ENCODE measurements around the gene HSPH1.
"Not testable (repeated sequence)": the region's sequence is repeated elsewhere in the genome, so short reads cannot be mapped to it uniquely, and the experiment has no call there.

Gene HSPH1

DNA sequence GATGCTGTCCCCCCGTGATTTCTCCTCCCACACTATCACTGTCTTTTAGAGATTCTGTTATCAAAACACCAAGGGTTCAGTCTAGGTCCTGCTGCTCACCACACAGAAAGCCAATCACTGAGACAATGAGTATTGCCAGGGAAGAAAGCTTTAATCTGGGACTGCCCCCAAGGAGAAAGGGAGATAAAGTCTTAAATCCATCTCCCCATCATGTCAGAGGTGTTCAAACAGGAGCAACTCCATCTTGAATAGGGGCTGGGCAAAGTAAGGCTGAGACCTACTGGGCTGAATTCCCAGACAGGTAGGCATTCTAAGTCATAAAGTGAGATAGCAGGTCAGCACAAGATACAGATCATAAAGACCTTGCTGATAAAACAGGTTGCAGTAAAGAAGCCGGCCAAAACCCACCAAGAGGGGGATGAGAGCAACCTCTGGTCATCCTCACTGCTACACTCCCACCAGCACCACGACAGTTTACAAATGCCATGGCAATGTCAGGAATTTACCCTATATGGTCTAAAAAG, 63.7 kb downstream of the HSPH1 start:
- DNase-seq (ENCODE audit: low read depth in 2 of 3, low spot score in 1 of 3) = not testable (repeated sequence)

GRCh38 chr13:31096654-31097302, 64.9 kb downstream of the HSPH1 start:
- DNase-seq (ENCODE audit: low read depth in 2 of 3, low spot score in 1 of 3) = no peak

- DNase-seq (ENCODE audit: low read depth in 2 of 3, low spot score in 1 of 3) = no peak
Measured at GRCh38 chr13:31094331-31095015, 67.2 kb downstream of the HSPH1 start.

GRCh38 chr13:31093145-31093885, 68.4 kb downstream of the HSPH1 start:
- DNase-seq (ENCODE audit: low read depth in 2 of 3, low spot score in 1 of 3) = no peak

DNA sequence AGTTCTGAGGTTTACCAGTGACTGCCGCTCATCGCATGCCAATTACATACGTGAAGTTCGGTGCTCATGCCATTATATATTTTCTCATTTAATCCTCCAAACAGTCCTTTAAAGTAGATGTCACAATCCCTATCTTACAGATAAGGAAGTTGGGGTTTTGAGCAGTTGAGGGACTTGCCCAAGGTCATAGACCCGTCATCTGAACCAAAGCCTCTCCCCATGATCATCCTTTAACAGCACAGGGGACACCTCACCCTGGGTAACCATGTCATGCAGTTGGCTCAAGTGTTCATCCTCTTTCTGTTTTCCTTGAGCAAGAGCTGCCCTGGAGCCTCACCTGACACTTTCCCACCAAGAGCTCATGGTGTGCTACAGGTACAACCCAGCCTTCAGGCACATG, 69.1 kb downstream of the HSPH1 start:
- DNase-seq (ENCODE audit: low read depth in 2 of 3, low spot score in 1 of 3) = no peak

GRCh38 chr13:31090961-31091624, 70.6 kb downstream of the HSPH1 start:
- no peak for DNase-seq (ENCODE audit: low read depth in 2 of 3, low spot score in 1 of 3)

GRCh38 chr13:31090096-31090495, 71.6 kb downstream of the HSPH1 start:
- DNase-seq (ENCODE audit: low read depth in 2 of 3, low spot score in 1 of 3) = no peak

- no peak for DNase-seq (ENCODE audit: low read depth in 2 of 3, low spot score in 1 of 3)
Measured at GRCh38 chr13:31089649-31090048, 72.1 kb downstream of the HSPH1 start.

DNA sequence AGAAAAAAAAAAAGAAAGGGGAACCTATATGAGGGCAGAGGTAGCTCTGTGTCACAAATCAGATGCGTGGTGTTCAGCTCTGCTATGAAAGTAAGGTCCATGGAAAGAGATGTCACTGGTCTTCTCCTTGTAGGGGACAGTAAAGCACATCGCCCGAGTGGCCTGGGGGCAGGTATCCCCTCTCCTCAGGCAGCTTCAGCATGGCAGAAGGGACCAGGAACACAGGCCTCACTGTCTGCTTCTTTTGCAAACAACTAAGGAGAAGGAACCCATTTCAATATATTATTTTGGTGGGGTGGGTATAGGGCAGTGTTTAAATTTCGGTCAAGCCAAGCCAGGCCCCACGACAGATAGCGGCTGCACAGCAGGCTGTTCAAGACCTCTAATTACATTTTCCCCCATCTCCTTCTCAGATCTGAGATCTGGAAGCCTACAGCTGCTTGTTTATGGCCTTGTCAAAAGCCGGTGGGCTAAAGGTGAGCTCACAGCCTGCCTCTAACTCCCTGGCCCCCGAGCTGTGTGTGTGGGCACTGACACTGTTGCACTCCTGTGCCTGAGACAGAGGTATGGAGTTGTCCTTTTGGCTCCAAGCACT, 72.8 kb downstream of the HSPH1 start:
- DNase-seq (ENCODE audit: low read depth in 2 of 3, low spot score in 1 of 3) = no peak

All from stimulated activated CD4-positive, alpha-beta T cell treated with anti-CD3 and anti-CD28 coated beads, Interleukin-12 subunit alpha, Interleukin-12 subunit beta, amount 100 ng/mL, for 48 hours (primary cell).